A673 (cell line): Measurements from ENCODE around the gene EEIG1. TPM values are rescaled to one million over a fixed set of nuclear protein-coding genes. Genes with fewer than 3 reads are reported as not detected.

ENCODE experiments used
- BruUV-seq: library from RNA; stranded (reverse); fragments of 400-500 nt; replicated peaks from 2 replicates; lab custom pipeline; 2021; lab: Mats Ljungman, UMichigan
- CTCF ChIA-PET: fragments of 300-600 bp; sonication (Branson Sonifier 250); formaldehyde crosslinking; loops from one replicate; lab custom pipeline; 2022; ENCODE audit warnings: antibody characterized with exemption; lab: Charles Lee
- POLR2A ChIA-PET: fragments of 300-600 bp; sonication (Branson Sonifier 250); formaldehyde crosslinking; loops from one replicate; lab custom pipeline; 2022; ENCODE audit warnings: antibody characterized with exemption; ENCODE audit not compliant: low non-redundant PET; lab: Charles Lee
- DNase-seq: peaks from one replicate; pipeline ENCODE4 v3.0.0-alpha.2; 2015; ENCODE audit warnings: low spot score
- H3K27ac ChIP-seq: fragments of 200-600 bp; sonication (generic); 2 replicates; pipeline ENCODE4 v1.5.1; 2016; ENCODE audit warnings: mixed run types, low read depth, mild to moderate bottlenecking, mixed read lengths, antibody characterized with exemption, low read length; ENCODE audit not compliant: poor library complexity, severe bottlenecking
- H3K27me3 ChIP-seq: fragments of 200-600 bp; sonication (generic); replicated peaks from 2 replicates; pipeline ENCODE4 v1.6.1; 2017; ENCODE audit warnings: mixed run types, low read depth, mild to moderate bottlenecking, mixed read lengths, antibody characterized with exemption, low read length; ENCODE audit not compliant: insufficient read depth, poor library complexity
- H3K36me3 ChIP-seq: fragments of 200-600 bp; sonication (generic); 2 replicates; pipeline ENCODE4 v1.6.1; 2016; ENCODE audit warnings: mixed run types, mild to moderate bottlenecking, mixed read lengths, antibody characterized with exemption, low read length; ENCODE audit not compliant: insufficient read depth, poor library complexity, severe bottlenecking
- H3K4me1 ChIP-seq: fragments of 200-600 bp; sonication (generic); 2 replicates; pipeline ENCODE4 v1.6.1; 2017; ENCODE audit warnings: mixed run types, mild to moderate bottlenecking, mixed read lengths, antibody characterized with exemption, low read length; ENCODE audit not compliant: insufficient read depth, poor library complexity, severe bottlenecking
- H3K4me3 ChIP-seq: fragments of 200-600 bp; sonication (generic); 2 replicates; pipeline ENCODE4 v1.5.1; 2016; ENCODE audit warnings: low read depth, mixed run types, mild to moderate bottlenecking, mixed read lengths, low read length; ENCODE audit not compliant: poor library complexity, severe bottlenecking
- H3K9me3 ChIP-seq: fragments of 200-600 bp; sonication (generic); 2 replicates; pipeline ENCODE4 v1.6.1; 2016; ENCODE audit warnings: mixed run types, low read depth, mild to moderate bottlenecking, mixed read lengths, antibody characterized with exemption, low read length; ENCODE audit not compliant: poor library complexity, severe bottlenecking
- CTCF ChIP-seq: fragments of 300-800, 200-600 bp; sonication (generic); conservative IDR thresholded peaks from 2 replicates; pipeline ENCODE4 v1.5.1; 2017; ENCODE audit warnings: low read depth, mild to moderate bottlenecking, antibody characterized with exemption, low read length, moderate library complexity, mixed read lengths
- EZH2 ChIP-seq: fragments of 200-600 bp; sonication (generic); IDR thresholded peaks from 2 replicates; pipeline ENCODE4 v1.6.1; 2017; ENCODE audit warnings: borderline replicate concordance, low read depth, mild to moderate bottlenecking, mixed read lengths, antibody characterized with exemption, low read length; ENCODE audit not compliant: poor library complexity, severe bottlenecking
- intact Hi-C: fragments of 100-400 bp; cut with micrococcal nuclease; formaldehyde crosslinking; loops from one replicate; pipeline ENCODE4 v1.10.0; 2022; ENCODE audit not compliant: unreplicated experiment
- total RNA-seq: library from RNA; stranded (reverse); gene quantifications from 2 replicates; pipeline ENCODE4 v1.2.3, GENCODE V29; 2021

Gene EEIG1
- total RNA-seq, 1 experiment from 2014 or later = 34.1 TPM

- TF ChIP-seq CTCF (no peak), EZH2 (no peak)
- no peak for DNase-seq
- H3K9me3 ChIP-seq = no peaks in the 10 kb centered on the region
- H3K4me1 ChIP-seq = no peaks in the 10 kb centered on the region
- H3K4me3 ChIP-seq = no peak overlapping the region
- intact Hi-C loops = no loop called here
- H3K27ac ChIP-seq = no peak overlapping the region
- no peaks in the 10 kb centered on the region for H3K36me3 ChIP-seq
- POLR2A ChIA-PET = no interaction called here
- CTCF ChIA-PET = no interaction called here
- no TSS peak for BruUV-seq
- H3K27me3 ChIP-seq = no peaks in the 10 kb centered on the region
These were observed 34.9 kb upstream of the EEIG1 start for GRCh38 chr9:128015696-128016095.

GRCh38 chr9:128011071-128011817 lies 30.5 kb upstream of the EEIG1 start:
- CTCF ChIA-PET = no interaction called here
- POLR2A ChIA-PET = no interaction called here
- TF ChIP-seq EZH2 = no peak
- DNase-seq = no peak
- Histone ChIP-seq H3K4me3 (no peak overlapping the region), H3K4me1 (no peaks in the 10 kb centered on the region), H3K27ac (no peak overlapping the region), H3K9me3 (no peaks in the 10 kb centered on the region), H3K27me3 (no peaks in the 10 kb centered on the region), H3K36me3 (no peaks in the 10 kb centered on the region)
- no TSS peak for BruUV-seq
- intact Hi-C loops = no loop called here

- Histone ChIP-seq H3K36me3 (no peaks in the 10 kb centered on the region), H3K4me3 (no peak overlapping the region), H3K4me1 (no peaks in the 10 kb centered on the region), H3K27ac (no peak overlapping the region), H3K9me3 (no peaks in the 10 kb centered on the region), H3K27me3 (no peaks in the 10 kb centered on the region)
- intact Hi-C loops = no loop called here
- no TSS peak for BruUV-seq
- DNase-seq = no peak
- TF ChIP-seq EZH2 (no peak), CTCF (no peak)
- ChIA-PET POLR2A (no interaction called here), CTCF (no interaction called here)
These were observed 28.9 kb upstream of the EEIG1 start for GRCh38 chr9:128009639-128010038.

GRCh38 chr9:128008171-128008570 lies 27.4 kb upstream of the EEIG1 start:
- no TSS peak for BruUV-seq
- intact Hi-C loops = no loop called here
- H3K27ac ChIP-seq = no peak overlapping the region

More at GRCh38 chr9:128008171-128008570, 27.4 kb upstream of the EEIG1 start:
- no peaks in the 10 kb centered on the region for H3K9me3 ChIP-seq
- H3K36me3 ChIP-seq = no peaks in the 10 kb centered on the region
- H3K4me3 ChIP-seq = no peak overlapping the region
- CTCF ChIA-PET = no interaction called here
- TF ChIP-seq EZH2 (no peak), CTCF (no peak)
- H3K4me1 ChIP-seq = no peaks in the 10 kb centered on the region
- no peaks in the 10 kb centered on the region for H3K27me3 ChIP-seq
- no peak for DNase-seq
- POLR2A ChIA-PET = no interaction called here
